Stimulated activated CD8-positive, alpha-beta memory T cell treated with anti-CD3 and anti-CD28 coated beads, Interleukin-15, amount 100 ng/mL, for 1 hour (primary cell): ENCODE data around the gene PAK5.

ENCODE experiments used
- DNase-seq: peaks from one replicate; pipeline ENCODE4 v3.0.0-alpha.2; 2020; ENCODE audit warnings: low read depth

Gene PAK5

GRCh38 chr20:9517297-9518162, 321.3 kb downstream of the PAK5 start:
- no peak for DNase-seq

DNA sequence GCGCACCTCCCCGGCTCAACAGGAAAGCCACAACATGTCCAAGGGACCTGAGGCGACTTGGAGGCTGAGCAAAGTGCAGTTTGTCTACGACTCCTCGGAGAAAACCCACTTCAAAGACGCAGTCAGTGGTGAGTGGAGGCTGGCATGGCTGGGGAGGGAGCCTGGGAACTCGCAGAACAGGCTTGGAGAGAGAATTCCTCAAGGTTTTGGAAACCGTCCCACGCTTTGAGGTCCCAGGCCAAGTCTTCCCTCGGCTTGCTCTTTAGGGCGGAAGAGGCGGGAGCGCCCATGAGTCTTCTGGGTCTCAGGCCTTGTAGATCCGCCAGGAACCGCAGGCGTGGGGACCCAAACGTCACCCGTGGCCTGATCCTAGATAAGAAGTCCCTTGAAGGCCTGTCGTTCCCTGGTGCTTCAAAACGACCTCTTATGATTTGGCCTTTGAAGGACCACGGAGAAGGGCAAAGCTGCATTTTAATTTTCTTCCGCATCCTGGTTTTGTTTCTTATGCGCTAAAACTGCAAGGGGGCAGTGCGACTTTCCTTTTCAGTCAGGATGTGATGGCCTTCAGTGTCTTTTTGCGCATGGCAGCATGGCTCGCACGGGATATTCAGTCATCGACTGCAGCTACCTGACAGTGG, 322.5 kb downstream of the PAK5 start:
- DNase-seq, result no peak

DNA sequence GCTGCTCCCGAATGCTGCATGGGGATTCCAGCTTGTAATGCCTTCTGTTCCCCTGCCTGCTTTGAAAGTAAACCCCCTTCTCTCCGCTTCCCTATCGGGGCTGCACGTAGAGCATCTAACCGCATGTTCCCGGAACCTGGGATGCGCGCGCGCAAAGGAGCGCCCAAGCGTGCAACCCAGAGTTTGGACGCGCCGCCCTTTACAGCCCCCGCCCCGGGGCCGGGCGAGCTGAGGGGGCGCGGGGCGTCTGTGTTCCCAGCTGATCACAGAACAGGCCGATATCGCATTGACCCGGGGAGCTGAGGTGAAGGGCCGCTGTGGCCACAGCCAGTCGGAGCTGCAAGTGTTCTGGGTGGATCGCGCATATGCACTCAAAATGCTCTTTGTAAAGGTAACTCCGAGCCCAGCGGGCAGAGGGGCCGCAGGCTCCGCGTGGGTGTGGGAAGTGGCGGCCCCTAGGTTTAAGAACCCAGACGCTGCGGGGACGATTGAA, 323.1 kb downstream of the PAK5 start:
- no peak for DNase-seq

- no peak for DNase-seq
These were observed 323.7 kb downstream of the PAK5 start for GRCh38 chr20:9515214-9515585.

- no peak for DNase-seq
These were observed 324.2 kb downstream of the PAK5 start, which contains the start of gene LAMP5 for GRCh38 chr20:9514461-9515213. Gene LAMP5, plus strand, starts transcription at chr20:9514590. Its CDS starts 263 bp downstream, at chr20:9514853.

- no peak for DNase-seq
These were observed 324.8 kb downstream of the PAK5 start for GRCh38 chr20:9514072-9514460.

- no peak for DNase-seq
These were observed 328.0 kb downstream of the PAK5 start for GRCh38 chr20:9510911-9511310.

- no peak for DNase-seq
These were observed 329.6 kb downstream of the PAK5 start for GRCh38 chr20:9509246-9509645.

DNA sequence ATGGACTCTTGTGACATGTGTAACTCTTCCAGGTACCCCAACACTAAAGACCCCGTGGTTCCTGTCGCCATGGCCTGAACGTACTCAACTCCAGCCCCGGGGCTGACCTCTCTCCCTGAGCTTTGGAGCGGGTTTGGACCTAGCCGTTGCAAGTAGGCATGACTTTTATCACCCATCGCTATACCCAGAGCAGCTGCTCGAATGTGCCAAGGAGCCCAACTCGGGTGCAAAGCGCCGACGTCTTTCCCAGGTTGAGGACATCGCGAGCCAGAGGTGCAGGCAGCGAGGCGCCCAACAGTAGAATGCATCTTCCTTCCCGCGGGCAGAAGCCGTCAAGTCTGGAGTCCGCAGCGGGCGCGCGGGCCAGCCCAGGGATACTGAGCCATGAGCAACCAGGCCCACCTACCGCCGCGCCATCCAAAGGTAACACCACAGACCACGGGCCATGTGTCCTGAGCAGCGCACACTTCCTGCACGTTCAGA, 330.1 kb downstream of the PAK5 start:
- no peak for DNase-seq

- no peak for DNase-seq
These were observed 330.6 kb downstream of the PAK5 start for GRCh38 chr20:9508240-9508661.

GRCh38 chr20:9507544-9508239, 331.2 kb downstream of the PAK5 start:
- no peak for DNase-seq

DNA sequence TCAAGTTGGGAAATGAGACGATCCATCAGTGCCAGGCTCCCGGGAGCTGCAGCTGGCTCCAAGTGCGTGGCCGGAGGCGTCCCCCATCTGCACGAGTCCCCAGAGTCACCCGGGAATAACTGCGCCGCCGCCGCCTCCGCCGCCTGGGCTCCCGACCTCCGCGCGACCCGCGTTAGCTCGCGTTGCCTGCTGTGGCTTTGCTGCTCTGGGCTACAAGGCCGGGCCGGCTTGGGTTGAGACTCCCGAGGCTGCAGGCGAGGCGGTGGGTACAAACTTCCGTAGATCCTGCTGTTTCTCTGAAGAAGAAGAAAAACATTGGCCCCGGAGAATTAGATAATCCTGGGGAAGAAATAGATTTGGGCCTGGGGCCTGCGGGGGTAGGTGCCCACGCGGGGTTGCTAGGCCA, 331.9 kb downstream of the PAK5 start:
- no peak for DNase-seq

GRCh38 chr20:9506280-9506821, 332.5 kb downstream of the PAK5 start:
- DNase-seq, result no peak

GRCh38 chr20:9503526-9504245, 335.2 kb downstream of the PAK5 start:
- no peak for DNase-seq

DNA sequence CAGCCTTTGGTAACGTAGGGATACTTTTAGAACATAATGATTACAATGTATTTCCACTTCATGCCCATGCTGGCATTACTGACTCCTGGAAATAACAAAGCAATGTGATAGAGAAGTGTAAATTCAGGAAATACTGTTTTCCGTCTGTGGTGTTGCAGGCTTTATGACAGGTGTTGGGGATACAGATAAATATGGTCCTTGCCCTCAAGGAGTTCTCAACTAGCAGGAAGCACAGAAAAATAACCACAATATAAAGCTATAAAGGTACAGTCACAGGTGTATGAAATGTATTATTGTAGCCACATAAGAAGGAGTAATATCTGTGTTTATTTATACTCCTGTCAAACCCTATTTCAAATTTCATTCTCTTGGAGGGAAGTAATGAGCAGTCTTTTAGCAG, 337.4 kb downstream of the PAK5 start:
- DNase-seq, result no peak

- no peak for DNase-seq
These were observed 338.8 kb downstream of the PAK5 start for GRCh38 chr20:9500121-9500520.

DNA sequence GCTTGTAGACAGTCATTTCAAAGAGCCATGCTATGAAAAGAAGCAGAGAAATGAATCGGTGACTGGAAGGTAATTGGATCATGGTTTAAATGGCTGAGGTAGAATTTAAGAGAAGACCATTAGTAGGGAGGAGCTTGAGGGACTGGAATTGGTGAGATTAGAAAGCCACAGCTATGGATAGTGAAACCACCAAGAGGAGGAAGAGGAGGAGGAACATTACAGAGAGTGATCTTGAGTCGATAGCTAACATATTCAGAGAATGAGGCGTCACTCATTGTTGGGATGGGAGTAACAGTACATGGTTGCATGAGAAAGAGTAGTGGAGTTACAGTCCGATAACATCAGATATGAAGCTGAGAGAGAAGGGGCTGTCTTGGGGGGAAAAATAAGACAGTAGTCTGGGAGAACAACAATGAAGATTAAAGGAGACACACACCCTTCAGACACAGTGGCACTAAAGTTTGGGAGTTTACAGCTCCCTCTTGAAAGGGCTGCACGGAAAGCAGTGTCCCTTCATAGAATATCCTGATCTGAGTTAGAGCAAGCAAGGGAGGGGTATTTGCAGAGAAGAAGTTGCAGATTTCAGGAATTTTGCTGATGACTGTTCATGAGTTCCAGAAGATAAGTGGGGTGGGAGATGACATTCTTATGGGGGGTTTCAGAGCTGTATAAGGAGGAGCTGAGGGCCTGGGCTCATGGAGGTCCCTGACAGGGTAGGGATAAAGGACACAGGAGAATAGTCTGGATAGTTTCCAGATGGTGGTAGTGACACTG, 339.6 kb downstream of the PAK5 start:
- DNase-seq, result no peak

DNA sequence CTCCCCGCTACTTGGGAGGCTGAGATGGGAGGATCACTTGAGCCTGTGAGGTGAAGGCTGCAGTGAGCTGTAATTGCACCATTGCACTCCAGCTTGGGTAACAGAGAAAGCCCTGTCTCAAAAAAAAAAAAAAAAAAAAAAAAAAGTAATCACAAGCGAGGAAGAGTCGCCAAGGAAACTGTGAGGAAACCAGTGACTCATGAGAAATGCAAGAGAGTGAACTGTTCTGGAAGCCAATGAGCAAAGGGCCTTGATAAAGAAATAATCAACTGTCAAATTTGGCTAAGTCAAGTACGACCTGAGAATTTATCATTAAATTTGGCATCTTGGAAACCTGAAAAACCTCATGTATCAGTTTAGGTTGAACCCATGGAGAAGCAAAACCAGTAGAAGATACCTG, 340.6 kb downstream of the PAK5 start:
- no peak for DNase-seq

- no peak for DNase-seq
These were observed 342.7 kb downstream of the PAK5 start for GRCh38 chr20:9496155-9496554.

- no peak for DNase-seq
These were observed 343.2 kb downstream of the PAK5 start for GRCh38 chr20:9495701-9496100.
